Calu3 (cell line): ENCODE measurements around the gene ADCY7. TPM values are rescaled to one million over a fixed set of nuclear protein-coding genes. Genes with fewer than 3 reads are reported as not detected.
"Not testable (repeated sequence)": the region's sequence is repeated elsewhere in the genome, so short reads cannot be mapped to it uniquely, and the experiment has no call there.

ENCODE experiments used
- BruUV-seq: library from RNA; stranded (reverse); fragments of 400-500 nt; replicated peaks from 2 replicates; lab custom pipeline; 2021; lab: Mats Ljungman, UMichigan
- CTCF ChIA-PET: fragments of 300-600 bp; sonication (Branson Sonifier 250); formaldehyde crosslinking; loops from one replicate; lab custom pipeline; 2022; ENCODE audit warnings: antibody characterized with exemption; lab: Charles Lee
- DNase-seq: peaks from one replicate; pipeline ENCODE4 v3.0.0; 2022
- H3K27ac Mint-ChIP-seq: one replicate; pipeline ENCODE4 v1.8.0; 2022; ENCODE audit warnings: mixed read lengths; ENCODE audit not compliant: unreplicated experiment
- H3K27me3 Mint-ChIP-seq: one replicate; pipeline ENCODE4 v1.8.0; 2022; ENCODE audit warnings: mixed read lengths; ENCODE audit not compliant: unreplicated experiment
- H3K36me3 Mint-ChIP-seq: one replicate; pipeline ENCODE4 v1.8.0; 2022; ENCODE audit warnings: mild to moderate bottlenecking, moderate library complexity, mixed read lengths; ENCODE audit not compliant: insufficient read depth, unreplicated experiment
- H3K4me1 Mint-ChIP-seq: one replicate; pipeline ENCODE4 v1.8.0; 2022; ENCODE audit warnings: mild to moderate bottlenecking, low read depth, mixed read lengths; ENCODE audit not compliant: unreplicated experiment
- H3K4me3 Mint-ChIP-seq: one replicate; pipeline ENCODE4 v1.8.0; 2022; ENCODE audit warnings: mild to moderate bottlenecking, low read depth, moderate library complexity, mixed read lengths; ENCODE audit not compliant: unreplicated experiment
- H3K9me3 Mint-ChIP-seq: one replicate; pipeline ENCODE4 v1.8.0; 2022; ENCODE audit warnings: low read depth, mixed read lengths; ENCODE audit not compliant: unreplicated experiment
- CTCF ChIP-seq: fragments of 200-600 bp; IDR thresholded peaks from one replicate; pipeline ENCODE4 v1.8.0; 2022; ENCODE audit warnings: antibody characterized with exemption; ENCODE audit not compliant: unreplicated experiment
- intact Hi-C: fragments of 100-400 bp; cut with micrococcal nuclease; formaldehyde crosslinking; loops from one replicate; pipeline ENCODE4 v1.10.0; 2022; ENCODE audit not compliant: unreplicated experiment
- total RNA-seq: library from RNA; stranded (reverse); gene quantifications from 2 replicates; pipeline ENCODE4 v1.2.3, GENCODE V29; 2022

The ADCY7 gene
- total RNA-seq, 1 experiment from 2014 or later, result 67.7 TPM

DNA sequence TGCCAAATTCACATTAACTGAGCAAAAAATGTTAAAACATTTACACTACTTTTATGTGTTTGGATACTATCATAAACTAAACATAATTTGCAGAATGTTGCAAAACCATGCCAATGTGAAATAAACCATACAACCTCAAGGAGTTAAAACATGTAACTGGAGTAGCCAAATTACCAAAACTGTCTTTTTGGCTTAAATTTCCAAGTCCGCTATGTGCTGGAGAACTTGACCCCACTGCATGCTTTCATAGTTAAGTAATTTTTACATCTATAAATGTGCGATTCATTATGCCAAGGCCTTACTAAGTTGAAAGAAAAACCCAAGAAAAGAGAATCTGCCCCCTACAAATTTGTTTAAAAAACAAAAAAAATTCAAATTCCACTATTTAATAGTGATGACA is 74.2 kb downstream of the ADCY7 start:
- CTCF ChIA-PET, result interaction anchor here (0.6 kb wide), 1 partner anchor 27 kb away, joined by 4 read pairs; no protein-coding TSS in a partner anchor

GRCh38 chr16:50343566-50343965 is 77.2 kb downstream of the ADCY7 start:
- DNase-seq, H3K9me3 Mint-ChIP-seq, CTCF ChIA-PET, intact Hi-C loops, H3K27ac Mint-ChIP-seq, H3K4me3 Mint-ChIP-seq, H3K4me1 Mint-ChIP-seq, BruUV-seq, H3K27me3 Mint-ChIP-seq: not testable (repeated sequence)
- peaks cover 14% of the 10 kb centered on the region for H3K36me3 Mint-ChIP-seq

More for the DNA sequence above, 74.2 kb downstream of the ADCY7 start:
- TF ChIP-seq CTCF, result no peak
- H3K4me3 Mint-ChIP-seq, result no peak overlapping the region
- DNase-seq, result no peak
- no peaks in the 10 kb centered on the region for H3K27me3 Mint-ChIP-seq
- no peaks in the 10 kb centered on the region for H3K4me1 Mint-ChIP-seq
- H3K27ac Mint-ChIP-seq, result no peak overlapping the region
- intact Hi-C loops, result no loop called here
- no peaks in the 10 kb centered on the region for H3K9me3 Mint-ChIP-seq
- H3K36me3 Mint-ChIP-seq, result peaks cover 14% of the 10 kb centered on the region
- BruUV-seq, result no TSS peak

DNA sequence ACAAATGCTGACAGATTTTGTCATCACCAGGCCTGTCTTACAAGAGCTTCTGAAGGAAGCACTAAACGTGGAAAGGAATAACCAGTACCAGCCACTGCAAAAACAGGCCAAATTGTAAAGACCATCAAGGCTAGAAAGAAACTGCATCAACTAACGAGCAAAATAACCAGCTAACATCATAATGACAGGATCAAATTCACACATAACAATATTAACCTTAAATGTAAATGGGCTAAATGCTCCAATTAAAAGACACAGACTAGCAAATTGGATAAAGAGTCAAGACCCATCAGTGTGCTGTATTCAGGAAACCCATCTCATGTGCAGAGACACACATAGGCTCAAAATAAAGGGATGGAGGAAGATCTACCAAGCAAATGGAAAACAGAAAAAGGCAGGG is 78.9 kb downstream of the ADCY7 start:
- BruUV-seq, DNase-seq, H3K4me1 Mint-ChIP-seq, H3K9me3 Mint-ChIP-seq, H3K4me3 Mint-ChIP-seq, intact Hi-C loops, H3K27ac Mint-ChIP-seq, H3K27me3 Mint-ChIP-seq: not testable (repeated sequence)
- H3K36me3 Mint-ChIP-seq, result peaks cover 22% of the 10 kb centered on the region
- CTCF ChIA-PET, result interaction anchor here (0.6 kb wide), 1 partner anchor 9 kb away, joined by 4 read pairs; no protein-coding TSS in a partner anchor

DNA sequence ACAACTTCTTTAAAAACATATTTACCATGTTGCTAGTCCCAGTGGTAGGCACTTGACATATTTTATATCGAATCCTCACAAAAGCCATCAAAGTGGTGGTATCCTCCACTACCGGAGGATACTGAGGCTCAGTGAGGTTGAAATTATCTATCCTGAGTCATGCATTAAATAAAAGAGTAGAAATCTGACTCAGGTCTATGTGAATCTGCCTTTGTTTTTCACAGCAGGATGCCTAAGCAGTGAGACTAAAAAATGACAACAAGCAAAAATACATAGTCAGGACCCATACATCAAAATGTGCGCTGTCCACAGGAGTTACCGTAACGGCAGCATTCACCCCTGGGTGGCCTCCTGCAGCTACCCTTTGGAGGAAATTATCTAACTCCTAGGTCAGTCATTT is 84.8 kb downstream of the ADCY7 start:
- Mint-ChIP-seq H3K4me1 (no peaks in the 10 kb centered on the region), H3K4me3 (no peak overlapping the region), H3K27ac (no peak overlapping the region), H3K9me3 (no peaks in the 10 kb centered on the region), H3K27me3 (no peaks in the 10 kb centered on the region), H3K36me3 (peaks cover 33% of the 10 kb centered on the region)
- intact Hi-C loops, result loop anchor here (10.0 kb wide), 1 partner anchor 326 kb away; the partner anchor contains the start of gene CNEP1R1
- CTCF ChIA-PET, result no interaction called here
- no peak for TF ChIP-seq CTCF
- no TSS peak for BruUV-seq
- DNase-seq, result no peak

DNA sequence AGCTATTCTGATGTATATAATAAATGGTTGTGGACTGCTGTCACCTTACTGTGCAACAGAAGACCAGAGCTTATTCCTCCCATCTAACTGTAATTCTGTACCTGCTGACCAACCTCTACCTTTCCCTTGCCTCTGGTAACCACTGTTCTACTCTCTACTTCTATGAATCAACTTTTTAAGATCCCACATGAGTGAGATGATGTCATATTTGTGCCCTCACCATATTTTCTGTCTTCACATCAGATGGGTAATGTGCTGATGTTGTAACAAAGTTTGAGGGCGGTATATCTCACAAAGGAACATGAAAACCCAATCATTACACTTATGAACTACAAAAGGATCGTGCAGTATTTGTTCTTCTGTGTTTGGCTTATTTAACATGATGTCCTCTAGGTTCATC is 85.6 kb downstream of the ADCY7 start:
- Mint-ChIP-seq H3K9me3 (no peaks in the 10 kb centered on the region), H3K27me3 (no peaks in the 10 kb centered on the region), H3K4me3 (no peak overlapping the region), H3K36me3 (peaks cover 33% of the 10 kb centered on the region), H3K27ac (no peak overlapping the region), H3K4me1 (no peaks in the 10 kb centered on the region)
- no peak for DNase-seq
- BruUV-seq, result no TSS peak
- no peak for TF ChIP-seq CTCF
- CTCF ChIA-PET, result interaction anchor here (1.0 kb wide), 1 partner anchor 9 kb away, joined by 4 read pairs; no protein-coding TSS in a partner anchor
- intact Hi-C loops, result loop anchor here (10.0 kb wide), 1 partner anchor 327 kb away; the partner anchor contains the start of gene CNEP1R1
